Naive B cell (primary cell): ENCODE data around the gene AGBL5. TPM values are rescaled to one million over a fixed set of nuclear protein-coding genes. Genes with fewer than 3 reads are reported as not detected.

Experiments
- ATAC-seq, 2 donors: fragments of 150-1000 bp; cut with Tn5 transposase; 2 replicates each; pipeline ENCODE4 v1.10.0; 2021; ENCODE audit warnings: low read depth in 2 of 2, mild to moderate bottlenecking in 2 of 2, moderate library complexity in 2 of 2
- DNase-seq: peaks from one replicate; pipeline ENCODE4 v3.0.0; 2022
- H3K27ac Mint-ChIP-seq, 6 donors: one replicate each; pipeline ENCODE4 v1.8.0; 2020 to 2022; ENCODE audit warnings: mild to moderate bottlenecking in 6 of 6, mixed read lengths in 6 of 6, moderate library complexity in 5 of 6, inconsistent platforms in 2 of 6
- H3K27me3 Mint-ChIP-seq, 3 donors: one replicate each; pipeline ENCODE4 v1.8.0; 2021 to 2022; ENCODE audit warnings: mixed read lengths in 3 of 3, mild to moderate bottlenecking in 1 of 3
- H3K36me3 Mint-ChIP-seq, 2 donors: one replicate each; pipeline ENCODE4 v1.8.0; 2020 to 2022; ENCODE audit warnings: mixed read lengths in 2 of 2, inconsistent platforms in 1 of 2, mild to moderate bottlenecking in 1 of 2
- H3K4me1 Mint-ChIP-seq, 3 donors: one replicate each; pipeline ENCODE4 v1.8.0; 2020 to 2022; ENCODE audit warnings: mixed read lengths in 3 of 3, inconsistent platforms in 1 of 3, mild to moderate bottlenecking in 1 of 3, moderate library complexity in 1 of 3
- H3K4me3 Mint-ChIP-seq, 8 donors: one replicate each; pipeline ENCODE4 v1.8.0; 2020 to 2022; ENCODE audit warnings: mild to moderate bottlenecking in 8 of 8, mixed read lengths in 8 of 8, moderate library complexity in 8 of 8, inconsistent platforms in 2 of 8
- H3K9me3 Mint-ChIP-seq, 7 donors: one replicate each; pipeline ENCODE4 v1.8.0; 2020 to 2022; ENCODE audit warnings: mixed read lengths in 7 of 7, mild to moderate bottlenecking in 5 of 7, inconsistent platforms in 2 of 7, moderate library complexity in 1 of 7
- polyA plus RNA-seq, 6 donors: library from polyadenylated mRNA; unstranded; fragments of 300-500 nt; fragmentation: Illumina TruSeq; gene quantifications; one replicate each; pipeline ENCODE4 v1.2.3, GENCODE V29; 2021; ENCODE audit warnings: low read depth in 6 of 6

AGBL5 gene
- polyA plus RNA-seq, 6 donors from 2014 or later = 7.8 to 11.6 (median 10.1) TPM

GRCh38 chr2:27032495-27033252 lies 18.8 kb upstream of the AGBL5 start, which contains the start of gene TMEM214:
Gene TMEM214 (plus strand): TSS chr2:27032965. CDS start chr2:27033016, 51 bp downstream.
- peaks cover 20 to 54% (median 45%) of the 10 kb centered on the region in 3 donors for H3K4me1 Mint-ChIP-seq

DNA sequence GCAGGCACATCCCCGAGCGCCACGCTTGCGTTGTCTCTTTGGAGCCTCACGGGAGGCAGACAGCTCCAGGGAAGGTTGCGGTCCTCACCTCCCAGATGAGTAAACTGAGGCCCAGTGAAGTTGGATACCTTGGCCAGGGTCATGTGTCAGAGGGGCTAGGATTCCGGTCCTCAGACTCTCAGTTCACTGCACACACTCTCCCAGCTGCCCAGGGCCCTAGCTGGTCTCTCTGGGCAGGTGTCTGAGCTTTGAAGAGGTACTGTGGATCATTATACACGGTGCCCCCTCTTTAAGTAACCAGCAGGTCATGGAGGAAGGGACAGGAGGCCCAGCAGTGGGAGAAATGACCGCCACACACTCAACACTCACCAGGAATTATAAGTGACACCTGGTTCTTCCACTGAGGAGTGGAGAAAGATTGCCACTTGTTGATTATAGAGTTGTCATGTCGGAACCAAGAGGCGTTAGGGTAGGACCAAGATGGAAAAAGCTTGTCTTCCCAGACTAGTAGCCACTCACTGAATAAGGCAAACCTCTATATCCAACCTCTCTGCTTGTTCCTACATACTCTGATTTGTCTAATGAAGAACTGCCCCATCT lies 18.1 kb upstream of the AGBL5 start:
- Mint-ChIP-seq H3K27me3 (no peaks in the 10 kb centered on the region), H3K27ac (peak overlapping the region; percentile 53 to 95 (median 86)), H3K4me3 (peak overlapping the region; percentile 92 to 96 (median 94)), H3K36me3 (peaks cover 6 to 9% of the 10 kb centered on the region in 2 donors), H3K4me1 (peaks cover 20 to 54% (median 45%) of the 10 kb centered on the region in 3 donors), H3K9me3 (no peaks in the 10 kb centered on the region)
- DNase-seq (no peak), ATAC-seq (peak in 1 of 2 donors; percentile 13)

More at GRCh38 chr2:27032495-27033252, 18.8 kb upstream of the AGBL5 start, which contains the start of gene TMEM214:
- H3K36me3 Mint-ChIP-seq = peaks cover 6 to 9% of the 10 kb centered on the region in 2 donors
- peak; percentile 96 to 97 for ATAC-seq
- H3K4me3 Mint-ChIP-seq = peak within 1 kb of the TSS; percentile 92 to 96 (median 94)
- peak; percentile 67 for DNase-seq
- H3K27me3 Mint-ChIP-seq = no peaks in the 10 kb centered on the region
- peak within 1 kb of the TSS; percentile 83 to 96 (median 94) for H3K27ac Mint-ChIP-seq
- no peaks in the 10 kb centered on the region for H3K9me3 Mint-ChIP-seq

GRCh38 chr2:27038012-27038411 lies 13.5 kb upstream of the AGBL5 start:
- DNase-seq (no peak), ATAC-seq (no peak)
- Mint-ChIP-seq H3K36me3 (peaks cover 9 to 19% of the 10 kb centered on the region in 2 donors), H3K4me1 (peaks cover 42 to 64% (median 59%) of the 10 kb centered on the region in 3 donors), H3K27me3 (no peaks in the 10 kb centered on the region), H3K27ac (no peak overlapping the region), H3K4me3 (no peak overlapping the region), H3K9me3 (no peaks in the 10 kb centered on the region)

DNA sequence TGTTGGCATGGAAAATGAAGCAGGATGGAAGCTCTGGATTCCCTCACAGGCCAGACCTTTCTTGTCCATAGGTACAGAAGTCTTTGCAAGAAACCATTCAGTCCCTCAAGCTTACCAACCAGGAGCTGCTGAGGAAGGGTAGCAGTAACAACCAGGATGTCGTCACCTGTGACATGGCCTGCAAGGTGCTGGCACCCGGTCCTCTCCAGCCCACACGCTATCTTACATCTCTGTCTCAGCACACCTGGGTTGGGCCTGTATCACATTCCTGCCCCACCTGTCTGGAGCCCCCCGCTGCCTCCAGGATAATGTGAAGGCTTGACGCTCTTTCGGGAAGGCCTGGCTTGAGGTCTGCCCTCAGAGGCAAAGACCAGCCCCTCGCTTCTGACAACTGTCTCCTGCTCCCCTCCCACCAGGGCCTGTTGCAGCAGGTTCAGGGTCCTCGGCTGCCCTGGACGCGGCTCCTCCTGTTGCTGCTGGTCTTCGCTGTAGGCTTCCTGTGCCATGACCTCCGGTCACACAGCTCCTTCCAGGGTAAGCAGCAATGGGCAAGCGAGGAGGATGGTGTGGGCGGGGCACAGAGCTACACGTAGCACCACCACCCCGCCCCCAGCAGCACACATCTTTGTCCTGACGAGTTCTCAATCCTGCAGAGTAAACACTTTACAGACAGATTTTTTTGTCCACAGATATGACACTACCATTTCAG lies 12.7 kb upstream of the AGBL5 start:
- Mint-ChIP-seq H3K4me3 (peak overlapping the region in 1 of 8 donors; percentile 83), H3K4me1 (peaks cover 36 to 58% (median 51%) of the 10 kb centered on the region in 3 donors), H3K9me3 (no peaks in the 10 kb centered on the region), H3K36me3 (peaks cover 9 to 19% of the 10 kb centered on the region in 2 donors), H3K27ac (peak overlapping the region in 1 of 6 donors; percentile 79), H3K27me3 (no peaks in the 10 kb centered on the region)
- DNase-seq (no peak), ATAC-seq (no peak)

GRCh38 chr2:27039426-27039825 lies 12.0 kb upstream of the AGBL5 start:
- DNase-seq (no peak), ATAC-seq (no peak)
- H3K9me3 Mint-ChIP-seq = no peaks in the 10 kb centered on the region
- H3K4me1 Mint-ChIP-seq = peaks cover 30 to 51% (median 45%) of the 10 kb centered on the region in 3 donors
- peaks cover 9 to 19% of the 10 kb centered on the region in 2 donors for H3K36me3 Mint-ChIP-seq
- H3K27ac Mint-ChIP-seq = peak overlapping the region in 1 of 6 donors; percentile 80
- no peaks in the 10 kb centered on the region for H3K27me3 Mint-ChIP-seq
- no peak overlapping the region for H3K4me3 Mint-ChIP-seq

- no peak for ATAC-seq
- Mint-ChIP-seq H3K36me3 (peaks cover 9 to 19% of the 10 kb centered on the region in 2 donors), H3K4me1 (peaks cover 29 to 49% (median 43%) of the 10 kb centered on the region in 3 donors), H3K27ac (peak overlapping the region in 1 of 6 donors; percentile 80), H3K4me3 (peak overlapping the region in 1 of 8 donors; percentile 25), H3K9me3 (no peaks in the 10 kb centered on the region), H3K27me3 (no peaks in the 10 kb centered on the region)
- no peak for DNase-seq
Observed at GRCh38 chr2:27039871-27040270, 11.6 kb upstream of the AGBL5 start.

- Mint-ChIP-seq H3K27me3 (no peaks in the 10 kb centered on the region), H3K4me1 (peaks cover 26 to 46% (median 38%) of the 10 kb centered on the region in 3 donors), H3K4me3 (peak overlapping the region in 2 of 8 donors; percentile 25 to 30), H3K9me3 (no peaks in the 10 kb centered on the region), H3K36me3 (peaks cover 9 to 19% of the 10 kb centered on the region in 2 donors), H3K27ac (peak overlapping the region in 4 of 6 donors; percentile 98 to 99 (median 99))
- ATAC-seq = no peak
- no peak for DNase-seq
Observed at GRCh38 chr2:27040282-27040681, 11.2 kb upstream of the AGBL5 start.

GRCh38 chr2:27041752-27042151 lies 9.7 kb upstream of the AGBL5 start:
- Mint-ChIP-seq H3K27me3 (no peaks in the 10 kb centered on the region), H3K9me3 (no peaks in the 10 kb centered on the region), H3K4me1 (peaks cover 26 to 41% (median 34%) of the 10 kb centered on the region in 3 donors), H3K36me3 (peaks cover 5 to 13% of the 10 kb centered on the region in 2 donors), H3K4me3 (peak overlapping the region; percentile 55 to 91 (median 80)), H3K27ac (peak overlapping the region; percentile 98 to 99 (median 99))
- DNase-seq (no peak), ATAC-seq (peak; percentile 43 to 57)

DNA sequence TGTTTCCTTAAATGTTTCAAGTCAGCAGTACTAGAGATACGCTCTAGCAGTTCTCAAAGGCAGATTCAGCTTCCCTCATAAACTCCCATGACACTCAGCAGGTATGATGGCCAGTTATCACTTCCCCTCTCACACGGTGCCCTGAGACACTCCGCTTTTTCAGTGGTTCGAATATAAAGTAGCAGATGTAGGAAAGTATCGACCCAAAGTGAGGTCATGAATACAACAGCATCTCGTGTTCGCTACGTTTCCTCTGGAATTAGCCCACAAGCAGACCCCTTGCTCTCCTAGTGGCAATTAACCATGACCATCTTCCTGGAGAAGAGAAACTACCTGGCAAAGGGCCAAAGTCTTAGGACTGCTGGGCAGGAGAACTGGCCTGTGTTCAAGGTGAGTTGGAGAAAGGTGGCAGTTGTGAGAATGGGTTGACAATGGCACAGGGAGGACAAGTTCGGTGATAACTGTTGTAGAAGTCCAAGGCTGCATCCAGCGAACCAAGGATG lies 9.3 kb upstream of the AGBL5 start:
- DNase-seq (peak; percentile 87), ATAC-seq (peak; percentile 98 to 99)
- H3K4me3 Mint-ChIP-seq = peak overlapping the region; percentile 55 to 91 (median 80)
- peaks cover 26 to 37% (median 34%) of the 10 kb centered on the region in 3 donors for H3K4me1 Mint-ChIP-seq
- peak overlapping the region; percentile 98 to 99 (median 99) for H3K27ac Mint-ChIP-seq
- no peaks in the 10 kb centered on the region for H3K27me3 Mint-ChIP-seq
- no peaks in the 10 kb centered on the region for H3K9me3 Mint-ChIP-seq
- peaks cover 1 to 13% of the 10 kb centered on the region in 2 donors for H3K36me3 Mint-ChIP-seq

GRCh38 chr2:27042985-27043634 lies 8.4 kb upstream of the AGBL5 start:
- H3K9me3 Mint-ChIP-seq = no peaks in the 10 kb centered on the region
- peaks cover 26 to 37% (median 34%) of the 10 kb centered on the region in 3 donors for H3K4me1 Mint-ChIP-seq
- H3K36me3 Mint-ChIP-seq = peaks cover 0 to 13% of the 10 kb centered on the region in 2 donors
- no peaks in the 10 kb centered on the region for H3K27me3 Mint-ChIP-seq
- no peak for ATAC-seq
- peak overlapping the region; percentile 98 to 99 (median 99) for H3K27ac Mint-ChIP-seq
- peak overlapping the region in 1 of 8 donors; percentile 70 for H3K4me3 Mint-ChIP-seq
- DNase-seq = no peak

GRCh38 chr2:27049422-27050280 lies 1.8 kb upstream of the AGBL5 start:
- H3K4me3 Mint-ChIP-seq = peak overlapping the region; percentile 92 to 99 (median 97)
- H3K4me1 Mint-ChIP-seq = peaks cover 18 to 34% (median 22%) of the 10 kb centered on the region in 3 donors
- H3K27me3 Mint-ChIP-seq = peaks cover 0 to 12% (median 11%) of the 10 kb centered on the region in 3 donors

More at GRCh38 chr2:27049422-27050280, 1.8 kb upstream of the AGBL5 start:
- DNase-seq (peak; percentile 55), ATAC-seq (peak; percentile 23 to 29)
- Mint-ChIP-seq H3K36me3 (peaks cover 11 to 12% of the 10 kb centered on the region in 2 donors), H3K27ac (peak overlapping the region; percentile 98 to 100 (median 100)), H3K9me3 (peaks cover 0 to 11% (median 2%) of the 10 kb centered on the region in 7 donors)
